ENCODE results near the gene CARS1.

DNA sequence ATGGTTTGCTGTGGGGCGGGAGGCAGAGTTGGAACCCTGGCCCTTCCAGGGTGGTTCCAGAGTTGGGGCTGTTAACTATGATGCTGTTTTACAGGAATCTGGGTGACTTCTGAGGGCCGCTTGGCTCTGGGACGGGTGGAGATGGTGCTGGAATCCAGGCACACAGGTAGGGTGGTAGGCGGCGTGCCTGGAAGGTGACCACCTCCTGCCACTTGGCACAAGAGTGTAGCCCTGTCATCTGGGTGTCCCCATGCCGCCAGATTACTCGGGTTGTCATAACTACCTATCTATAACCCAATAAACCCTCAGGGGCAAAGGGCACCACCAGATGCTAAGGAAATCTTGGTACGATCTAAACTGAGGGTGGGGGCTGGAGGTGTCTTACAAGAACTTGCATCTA, 1.3 kb downstream of the CARS1 start:
- TF ChIP-seq, protein P1, sequence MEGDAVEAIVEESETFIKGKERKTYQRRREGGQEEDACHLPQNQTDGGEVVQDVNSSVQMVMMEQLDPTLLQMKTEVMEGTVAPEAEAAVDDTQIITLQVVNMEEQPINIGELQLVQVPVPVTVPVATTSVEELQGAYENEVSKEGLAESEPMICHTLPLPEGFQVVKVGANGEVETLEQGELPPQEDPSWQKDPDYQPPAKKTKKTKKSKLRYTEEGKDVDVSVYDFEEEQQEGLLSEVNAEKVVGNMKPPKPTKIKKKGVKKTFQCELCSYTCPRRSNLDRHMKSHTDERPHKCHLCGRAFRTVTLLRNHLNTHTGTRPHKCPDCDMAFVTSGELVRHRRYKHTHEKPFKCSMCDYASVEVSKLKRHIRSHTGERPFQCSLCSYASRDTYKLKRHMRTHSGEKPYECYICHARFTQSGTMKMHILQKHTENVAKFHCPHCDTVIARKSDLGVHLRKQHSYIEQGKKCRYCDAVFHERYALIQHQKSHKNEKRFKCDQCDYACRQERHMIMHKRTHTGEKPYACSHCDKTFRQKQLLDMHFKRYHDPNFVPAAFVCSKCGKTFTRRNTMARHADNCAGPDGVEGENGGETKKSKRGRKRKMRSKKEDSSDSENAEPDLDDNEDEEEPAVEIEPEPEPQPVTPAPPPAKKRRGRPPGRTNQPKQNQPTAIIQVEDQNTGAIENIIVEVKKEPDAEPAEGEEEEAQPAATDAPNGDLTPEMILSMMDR (IDR thresholded peaks at IDR 0.05) = no peak
- no peak for TF ChIP-seq EP300 (IDR thresholded peaks at IDR 0.05; ENCODE audit: borderline replicate concordance in 1 of 2, low read depth in 1 of 2, low read length in 1 of 2)
